GM19238 (cell line): ENCODE data around the gene CORO1A.
"Not testable (repeated sequence)": the region's sequence is repeated elsewhere in the genome, so short reads cannot be mapped to it uniquely, and the experiment has no call there.

Experiments
- DNase-seq: peaks from one replicate; pipeline ENCODE4 v3.0.0; 2011; ENCODE audit warnings: low spot score; ENCODE audit not compliant: insufficient read length

Gene CORO1A

GRCh38 chr16:30199608-30200343 lies 16.4 kb downstream of the CORO1A start:
- DNase-seq: not testable (repeated sequence)

GRCh38 chr16:30205541-30206236 lies 22.3 kb downstream of the CORO1A start:
- DNase-seq: not testable (repeated sequence)

GRCh38 chr16:30206252-30206651 lies 22.9 kb downstream of the CORO1A start:
- DNase-seq: not testable (repeated sequence)

GRCh38 chr16:30207063-30207704 lies 23.8 kb downstream of the CORO1A start:
- DNase-seq: not testable (repeated sequence)

GRCh38 chr16:30209032-30209431 lies 25.6 kb downstream of the CORO1A start:
- DNase-seq: not testable (repeated sequence)

GRCh38 chr16:30211414-30211813 lies 28.0 kb downstream of the CORO1A start:
- DNase-seq: not testable (repeated sequence)

GRCh38 chr16:30217082-30217481 lies 33.7 kb downstream of the CORO1A start:
- DNase-seq: not testable (repeated sequence)
